Measurements from ENCODE around the gene GARNL3.

DNA sequence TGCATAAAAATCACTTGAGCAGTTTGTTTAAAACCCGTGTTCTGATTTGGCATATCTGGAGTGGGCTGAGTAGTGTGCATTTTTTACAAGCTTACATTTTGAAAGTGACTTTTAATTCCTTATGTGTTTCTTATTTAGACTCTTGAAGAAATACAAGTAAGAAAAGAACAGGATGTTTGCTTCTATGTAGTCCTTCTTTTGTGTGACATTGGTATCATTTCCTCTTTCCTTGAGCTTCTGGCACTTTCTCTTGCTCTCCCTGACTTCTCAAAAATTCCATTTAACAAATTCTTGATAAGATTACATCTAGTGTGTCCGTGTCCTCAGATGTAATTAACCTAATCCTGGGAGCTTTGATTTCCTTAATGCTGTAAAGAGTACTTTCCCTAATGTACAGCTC is 12.5 kb downstream of the GARNL3 start:
- TF ChIP-seq, protein P1, sequence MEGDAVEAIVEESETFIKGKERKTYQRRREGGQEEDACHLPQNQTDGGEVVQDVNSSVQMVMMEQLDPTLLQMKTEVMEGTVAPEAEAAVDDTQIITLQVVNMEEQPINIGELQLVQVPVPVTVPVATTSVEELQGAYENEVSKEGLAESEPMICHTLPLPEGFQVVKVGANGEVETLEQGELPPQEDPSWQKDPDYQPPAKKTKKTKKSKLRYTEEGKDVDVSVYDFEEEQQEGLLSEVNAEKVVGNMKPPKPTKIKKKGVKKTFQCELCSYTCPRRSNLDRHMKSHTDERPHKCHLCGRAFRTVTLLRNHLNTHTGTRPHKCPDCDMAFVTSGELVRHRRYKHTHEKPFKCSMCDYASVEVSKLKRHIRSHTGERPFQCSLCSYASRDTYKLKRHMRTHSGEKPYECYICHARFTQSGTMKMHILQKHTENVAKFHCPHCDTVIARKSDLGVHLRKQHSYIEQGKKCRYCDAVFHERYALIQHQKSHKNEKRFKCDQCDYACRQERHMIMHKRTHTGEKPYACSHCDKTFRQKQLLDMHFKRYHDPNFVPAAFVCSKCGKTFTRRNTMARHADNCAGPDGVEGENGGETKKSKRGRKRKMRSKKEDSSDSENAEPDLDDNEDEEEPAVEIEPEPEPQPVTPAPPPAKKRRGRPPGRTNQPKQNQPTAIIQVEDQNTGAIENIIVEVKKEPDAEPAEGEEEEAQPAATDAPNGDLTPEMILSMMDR (IDR thresholded peaks at IDR 0.05), result no peak
- TF ChIP-seq POLR2A (IDR thresholded peaks at IDR 0.05) (no peak), POLR2AphosphoS5 (IDR thresholded peaks at IDR 0.05) (no peak), EP300 (IDR thresholded peaks at IDR 0.05) (no peak)

All from gastroesophageal sphincter (tissue), 3 donors.